Fibroblast of skin of left quadriceps (primary cell): Measurements from ENCODE around the gene PDE2A.

Experiments used
- DNase-seq, 2 experiments: peaks; one replicate each; pipeline ENCODE4 v3.0.0-alpha.2; 2013; ENCODE audit warnings: low read depth in 2 of 2

The PDE2A gene

GRCh38 chr11:72546866-72547265 is 127.4 kb downstream of the PDE2A start:
- DNase-seq, result no peak

- no peak for DNase-seq
Observed at GRCh38 chr11:72544589-72544988, 129.6 kb downstream of the PDE2A start.

GRCh38 chr11:72543849-72544542 is 130.2 kb downstream of the PDE2A start:
- DNase-seq, result no peak

GRCh38 chr11:72541257-72541974 is 132.8 kb downstream of the PDE2A start:
- DNase-seq, result no peak

- DNase-seq, result no peak
Observed at GRCh38 chr11:72537051-72537450, 137.2 kb downstream of the PDE2A start.

- DNase-seq, result no peak
Observed at GRCh38 chr11:72535194-72535547, 139.1 kb downstream of the PDE2A start.

DNA sequence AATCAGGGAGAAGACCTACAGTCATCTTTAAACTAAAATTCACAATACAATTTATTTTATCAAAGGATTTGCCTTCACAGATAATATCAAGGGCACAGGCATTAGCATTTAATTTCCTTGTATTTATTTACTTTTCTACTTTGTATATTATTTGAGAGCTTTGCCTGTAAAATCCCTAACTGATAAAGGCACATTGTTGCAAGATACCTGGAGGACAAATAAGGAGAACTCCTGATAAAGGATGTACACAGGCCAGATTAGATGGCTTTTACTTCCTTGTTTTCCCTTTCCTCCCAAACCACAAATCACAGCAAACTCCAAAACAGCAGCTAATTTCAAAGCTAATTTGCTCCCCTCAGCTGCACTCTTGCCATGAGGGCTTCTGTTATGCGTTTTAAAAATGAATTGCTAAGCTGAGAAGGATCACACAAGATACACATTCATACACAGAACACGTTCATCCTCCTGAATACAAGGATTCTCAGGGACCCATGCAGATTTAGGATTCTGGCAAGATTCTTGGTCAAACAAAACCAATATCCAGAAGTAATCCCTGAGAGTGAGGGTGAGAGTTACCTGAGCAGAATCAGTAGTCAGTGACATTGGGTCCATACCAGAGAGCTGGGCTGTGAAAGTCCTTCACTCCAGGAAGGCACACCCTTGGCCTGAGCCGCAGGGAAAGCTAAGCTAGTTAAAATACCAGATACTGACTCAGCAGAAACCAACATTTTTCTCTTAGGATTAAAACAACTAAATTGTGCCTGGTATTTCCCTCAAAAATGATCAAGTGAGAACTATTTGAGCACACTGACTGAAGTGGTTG is 139.6 kb downstream of the PDE2A start:
- no peak for DNase-seq

- no peak for DNase-seq
Observed at GRCh38 chr11:72529068-72529467, 145.2 kb downstream of the PDE2A start.

GRCh38 chr11:72528121-72528520 is 146.1 kb downstream of the PDE2A start:
- DNase-seq, result no peak
